Stimulated activated CD4-positive, alpha-beta T cell treated with anti-CD3 and anti-CD28 coated beads, Interleukin-4, amount 100 ng/mL, for 4 hours (primary cell): ENCODE measurements around the gene GLT6D1.

Experiments
- DNase-seq, 2 experiments: peaks; one replicate each; pipeline ENCODE4 v3.0.0-alpha.2; 2020

The GLT6D1 gene

GRCh38 chr9:135620558-135620957 lies 18.8 kb downstream of the GLT6D1 start:
- no peak for DNase-seq

DNA sequence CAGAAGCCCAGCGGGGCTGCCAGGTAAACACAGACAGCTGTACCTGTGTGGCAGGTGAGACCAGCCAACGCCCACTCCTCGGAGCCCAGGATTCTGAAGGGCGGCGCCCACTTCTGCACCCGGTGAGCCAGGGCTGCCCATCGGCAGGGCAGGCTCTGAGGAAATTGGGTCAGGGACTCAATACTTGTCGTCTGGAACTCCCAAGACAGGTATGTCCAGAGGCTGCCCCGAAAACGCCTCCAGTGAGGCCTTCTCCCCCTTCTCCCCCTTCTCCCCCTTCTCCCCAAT lies 19.8 kb downstream of the GLT6D1 start:
- no peak for DNase-seq

- no peak for DNase-seq
These were observed 20.3 kb downstream of the GLT6D1 start for GRCh38 chr9:135618866-135619598.

GRCh38 chr9:135617991-135618411 lies 21.3 kb downstream of the GLT6D1 start:
- DNase-seq: no peak

DNA sequence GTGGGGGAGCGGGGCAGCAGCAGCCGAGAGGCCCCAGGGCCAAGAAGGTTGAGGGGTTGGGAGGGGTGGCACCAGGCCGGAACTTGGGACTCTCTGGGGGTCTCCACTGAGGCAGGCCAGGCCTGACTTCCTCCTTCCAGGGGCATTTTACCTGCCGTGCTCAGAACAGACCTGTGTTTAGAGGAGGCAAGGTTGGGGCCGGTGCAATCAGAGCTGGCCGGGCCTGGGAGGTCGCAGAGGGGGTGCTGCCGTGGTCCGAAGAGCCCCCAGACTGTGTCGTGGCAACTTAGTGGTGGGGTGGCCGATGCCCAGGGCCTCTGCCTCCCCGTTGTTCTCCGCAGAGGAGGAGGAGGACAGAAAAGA lies 21.8 kb downstream of the GLT6D1 start:
- no peak for DNase-seq

- no peak for DNase-seq
These were observed 22.5 kb downstream of the GLT6D1 start for GRCh38 chr9:135616619-135617537.

- no peak for DNase-seq
These were observed 23.4 kb downstream of the GLT6D1 start for GRCh38 chr9:135615666-135616618.

- DNase-seq: no peak
These were observed 24.3 kb downstream of the GLT6D1 start for GRCh38 chr9:135614821-135615665.

GRCh38 chr9:135613946-135614805 lies 25.2 kb downstream of the GLT6D1 start:
- DNase-seq: no peak

DNA sequence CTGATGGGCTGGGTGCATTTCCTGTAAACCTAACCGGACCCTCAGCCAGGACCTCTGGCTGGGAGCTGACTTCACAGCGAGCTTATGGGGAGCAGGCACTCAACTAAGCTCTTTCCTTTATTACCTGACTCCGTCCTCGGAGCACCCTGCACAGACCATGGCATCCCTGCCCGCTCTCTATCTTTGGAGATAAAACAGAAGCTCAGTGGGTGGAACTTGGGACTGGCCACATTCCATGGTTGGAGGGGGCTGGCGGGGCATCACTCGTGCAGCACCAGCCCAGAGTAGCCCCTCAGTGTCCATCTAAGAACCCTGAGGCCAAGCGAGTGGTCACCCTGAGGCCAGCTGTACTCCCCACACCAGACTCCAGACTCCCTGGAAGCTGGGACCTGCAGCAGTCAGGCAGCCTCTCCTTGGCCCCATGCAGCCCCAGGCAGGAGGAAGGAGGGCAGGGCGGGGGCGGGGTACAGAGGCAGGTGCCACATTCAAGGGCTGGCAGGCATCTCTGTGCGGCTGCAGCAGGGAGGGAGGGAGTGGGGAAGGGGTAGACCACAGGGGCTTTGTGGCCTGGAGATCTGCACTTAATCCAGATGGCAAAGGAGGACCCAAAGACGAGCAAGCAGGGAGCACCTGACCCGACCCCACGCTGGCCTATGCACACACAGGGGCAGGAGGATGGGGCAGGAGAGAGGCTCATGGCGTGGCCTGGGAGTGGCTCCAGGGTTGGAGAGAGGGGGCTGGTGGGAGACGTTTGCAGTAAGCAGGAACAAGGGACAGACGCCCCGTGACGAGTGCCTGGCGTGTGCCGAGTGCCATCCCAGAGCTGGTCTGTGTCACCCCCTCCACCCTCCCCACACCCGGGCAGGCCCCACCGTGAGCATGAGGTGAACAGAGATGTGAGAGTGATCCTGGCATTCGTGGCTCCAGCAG lies 26.1 kb downstream of the GLT6D1 start:
- DNase-seq: no peak

- DNase-seq: no peak
These were observed 26.9 kb downstream of the GLT6D1 start for GRCh38 chr9:135612437-135612836.

GRCh38 chr9:135611875-135612209 lies 27.5 kb downstream of the GLT6D1 start:
- no peak for DNase-seq

GRCh38 chr9:135611142-135611874 lies 28.0 kb downstream of the GLT6D1 start:
- DNase-seq: no peak

GRCh38 chr9:135610290-135611141 lies 28.8 kb downstream of the GLT6D1 start:
- no peak for DNase-seq

DNA sequence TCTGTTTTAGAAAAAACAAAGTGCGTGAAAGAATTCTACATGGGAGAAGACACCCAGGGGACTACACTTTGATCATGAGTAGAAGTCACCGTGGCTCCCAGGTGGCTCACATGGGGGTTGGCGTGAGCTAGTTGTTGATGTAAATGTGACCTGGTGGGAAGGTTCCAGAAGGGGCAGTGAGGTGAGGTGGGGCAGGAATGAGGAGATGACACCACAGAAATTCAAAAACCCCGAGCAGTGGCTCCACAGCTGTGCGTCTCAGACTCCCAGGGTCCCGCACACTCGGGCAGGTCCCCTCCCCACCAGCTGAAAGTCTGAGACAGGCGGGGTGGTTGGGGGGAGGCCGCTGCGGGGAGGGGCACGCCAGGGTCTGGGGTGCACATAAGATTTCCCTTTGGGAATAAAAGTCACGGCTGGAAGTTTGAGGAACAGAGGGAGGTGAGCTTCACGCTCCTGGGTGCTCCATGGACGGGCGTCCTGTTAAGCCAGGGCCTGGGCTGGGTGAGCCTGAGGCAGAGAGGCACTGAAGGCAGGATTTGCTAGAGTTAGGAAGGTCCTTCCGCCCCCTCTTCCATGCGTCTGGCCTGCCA lies 29.9 kb downstream of the GLT6D1 start:
- DNase-seq: no peak

- DNase-seq: no peak
These were observed 30.4 kb downstream of the GLT6D1 start for GRCh38 chr9:135608999-135609317.

DNA sequence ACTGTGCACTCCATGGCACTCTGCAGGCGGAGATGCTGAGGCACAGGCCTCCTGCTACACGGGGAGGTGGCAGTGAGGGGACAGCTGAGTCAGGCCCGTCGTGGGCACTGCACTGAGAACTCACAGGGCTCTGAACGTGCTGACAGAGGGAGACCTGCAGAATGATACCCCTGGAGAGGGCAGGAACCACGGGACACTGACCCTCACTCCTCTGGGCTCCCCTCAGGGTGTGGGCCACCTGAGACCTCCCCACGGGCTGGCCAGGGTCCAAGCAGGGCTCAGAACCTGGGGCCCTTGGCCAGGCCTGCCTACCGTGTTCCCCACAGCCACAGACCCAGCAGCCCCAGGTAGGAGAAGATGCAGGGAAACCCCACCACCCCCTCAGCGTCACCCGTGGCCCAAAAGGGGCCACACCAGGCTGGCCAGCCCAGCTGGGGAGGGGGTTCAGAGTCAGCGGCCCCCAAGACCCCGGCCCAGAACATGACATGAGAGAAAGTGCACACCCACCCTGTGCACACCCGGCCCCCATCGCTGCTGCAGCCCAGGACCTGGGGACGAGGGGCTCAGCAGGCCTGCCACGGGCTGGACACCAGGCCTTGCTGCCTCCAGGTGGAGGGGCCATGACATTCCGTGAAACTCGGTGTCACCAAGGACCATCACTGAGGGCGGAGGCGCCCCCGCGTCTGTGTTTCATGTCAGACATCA lies 30.9 kb downstream of the GLT6D1 start:
- no peak for DNase-seq
